Measurements from ENCODE around the gene CACNG4.

CACNG4 gene

GRCh38 chr17:67015001-67015400, 50.5 kb downstream of the CACNG4 start:
- Histone ChIP-seq H3K9me3 (no peaks in the 10 kb centered on the region), H3K36me3 (replicated peaks) (no peaks in the 10 kb centered on the region), H3K4me1 (no peaks in the 10 kb centered on the region), H3K27me3 (ENCODE audit: low read depth) (no peaks in the 10 kb centered on the region; the same call in 1 of the 2 replicates), H3K4me3 (no peak overlapping the region)
- in situ Hi-C loops (cut with MboI; ENCODE audit: low sequenced_read_pairs), result no loop called here
- DNase-seq (ENCODE audit: low spot score in 2 of 2), result no peak

- in situ Hi-C loops (cut with MboI; ENCODE audit: low sequenced_read_pairs), result no loop called here
Measured at GRCh38 chr17:67016039-67016762, 51.7 kb downstream of the CACNG4 start.

GRCh38 chr17:67017910-67018309, 53.4 kb downstream of the CACNG4 start:
- no peaks in the 10 kb centered on the region for H3K36me3 ChIP-seq (replicated peaks)
- H3K4me3 ChIP-seq, result no peak overlapping the region
- H3K4me1 ChIP-seq, result no peaks in the 10 kb centered on the region
- in situ Hi-C loops (cut with MboI; ENCODE audit: low sequenced_read_pairs), result no loop called here
- no peaks in the 10 kb centered on the region for H3K9me3 ChIP-seq
- no peaks in the 10 kb centered on the region for H3K27me3 ChIP-seq (ENCODE audit: low read depth)
- DNase-seq (ENCODE audit: low spot score in 2 of 2), result no peak

More at GRCh38 chr17:67016039-67016762, 51.7 kb downstream of the CACNG4 start:
- Histone ChIP-seq H3K4me3 (no peak overlapping the region), H3K27me3 (ENCODE audit: low read depth) (no peaks in the 10 kb centered on the region), H3K4me1 (no peaks in the 10 kb centered on the region), H3K9me3 (no peaks in the 10 kb centered on the region), H3K36me3 (replicated peaks) (no peaks in the 10 kb centered on the region)
- DNase-seq (ENCODE audit: low spot score in 2 of 2), result no peak

GRCh38 chr17:67018471-67019434, 54.2 kb downstream of the CACNG4 start:
- Histone ChIP-seq H3K36me3 (replicated peaks) (no peaks in the 10 kb centered on the region), H3K27me3 (ENCODE audit: low read depth) (no peaks in the 10 kb centered on the region), H3K9me3 (no peaks in the 10 kb centered on the region), H3K4me3 (no peak overlapping the region), H3K4me1 (no peaks in the 10 kb centered on the region)
- in situ Hi-C loops (cut with MboI; ENCODE audit: low sequenced_read_pairs), result no loop called here
- no peak for DNase-seq (ENCODE audit: low spot score in 2 of 2)

- Histone ChIP-seq H3K4me3 (no peak overlapping the region), H3K27me3 (ENCODE audit: low read depth) (no peaks in the 10 kb centered on the region), H3K36me3 (replicated peaks) (no peaks in the 10 kb centered on the region), H3K9me3 (no peaks in the 10 kb centered on the region), H3K4me1 (no peaks in the 10 kb centered on the region)
- DNase-seq (ENCODE audit: low spot score in 2 of 2), result no peak
- in situ Hi-C loops (cut with MboI; ENCODE audit: low sequenced_read_pairs), result no loop called here
Measured at GRCh38 chr17:67019809-67020208, 55.3 kb downstream of the CACNG4 start.

GRCh38 chr17:67020293-67020766, 55.8 kb downstream of the CACNG4 start:
- no peak for DNase-seq (ENCODE audit: low spot score in 2 of 2)
- no peak overlapping the region for H3K4me3 ChIP-seq
- H3K9me3 ChIP-seq, result no peaks in the 10 kb centered on the region
- no peaks in the 10 kb centered on the region for H3K36me3 ChIP-seq (replicated peaks)
- no peaks in the 10 kb centered on the region for H3K4me1 ChIP-seq
- in situ Hi-C loops (cut with MboI; ENCODE audit: low sequenced_read_pairs), result no loop called here
- no peaks in the 10 kb centered on the region for H3K27me3 ChIP-seq (ENCODE audit: low read depth)

- no peaks in the 10 kb centered on the region for H3K4me1 ChIP-seq
- no peak for DNase-seq (ENCODE audit: low spot score in 2 of 2)
- in situ Hi-C loops (cut with MboI; ENCODE audit: low sequenced_read_pairs), result no loop called here
Measured at GRCh38 chr17:67021196-67021595, 56.7 kb downstream of the CACNG4 start.

GRCh38 chr17:67021743-67022450, 57.4 kb downstream of the CACNG4 start:
- in situ Hi-C loops (cut with MboI; ENCODE audit: low sequenced_read_pairs), result no loop called here
- DNase-seq (ENCODE audit: low spot score in 2 of 2), result no peak
- Histone ChIP-seq H3K27me3 (ENCODE audit: low read depth) (no peaks in the 10 kb centered on the region), H3K9me3 (no peaks in the 10 kb centered on the region), H3K36me3 (replicated peaks) (no peaks in the 10 kb centered on the region), H3K4me1 (no peaks in the 10 kb centered on the region), H3K4me3 (no peak overlapping the region)

More at GRCh38 chr17:67021196-67021595, 56.7 kb downstream of the CACNG4 start:
- Histone ChIP-seq H3K27me3 (ENCODE audit: low read depth) (no peaks in the 10 kb centered on the region), H3K4me3 (no peak overlapping the region), H3K36me3 (replicated peaks) (no peaks in the 10 kb centered on the region), H3K9me3 (no peaks in the 10 kb centered on the region)

GRCh38 chr17:67022451-67022810, 57.9 kb downstream of the CACNG4 start:
- no peaks in the 10 kb centered on the region for H3K27me3 ChIP-seq (ENCODE audit: low read depth)
- DNase-seq (ENCODE audit: low spot score in 2 of 2), result no peak
- H3K9me3 ChIP-seq, result no peaks in the 10 kb centered on the region
- H3K36me3 ChIP-seq (replicated peaks), result no peaks in the 10 kb centered on the region
- in situ Hi-C loops (cut with MboI; ENCODE audit: low sequenced_read_pairs), result no loop called here
- H3K4me3 ChIP-seq, result no peak overlapping the region
- no peaks in the 10 kb centered on the region for H3K4me1 ChIP-seq

GRCh38 chr17:67024736-67025135, 60.2 kb downstream of the CACNG4 start:
- no peak overlapping the region for H3K4me3 ChIP-seq
- no peaks in the 10 kb centered on the region for H3K27me3 ChIP-seq (ENCODE audit: low read depth)
- no peak for DNase-seq (ENCODE audit: low spot score in 2 of 2)
- no peaks in the 10 kb centered on the region for H3K4me1 ChIP-seq
- no peaks in the 10 kb centered on the region for H3K36me3 ChIP-seq (replicated peaks)
- H3K9me3 ChIP-seq, result no peaks in the 10 kb centered on the region
- in situ Hi-C loops (cut with MboI; ENCODE audit: low sequenced_read_pairs), result no loop called here

- DNase-seq (ENCODE audit: low spot score in 2 of 2), result no peak
- H3K36me3 ChIP-seq (replicated peaks), result no peaks in the 10 kb centered on the region
- H3K27me3 ChIP-seq (ENCODE audit: low read depth), result no peaks in the 10 kb centered on the region
- in situ Hi-C loops (cut with MboI; ENCODE audit: low sequenced_read_pairs), result no loop called here
- no peak overlapping the region for H3K4me3 ChIP-seq
- no peaks in the 10 kb centered on the region for H3K9me3 ChIP-seq
- H3K4me1 ChIP-seq, result no peaks in the 10 kb centered on the region
Measured at GRCh38 chr17:67025216-67025792, 60.8 kb downstream of the CACNG4 start.

GRCh38 chr17:67026341-67026740, 61.8 kb downstream of the CACNG4 start:
- in situ Hi-C loops (cut with MboI; ENCODE audit: low sequenced_read_pairs), result no loop called here
- no peaks in the 10 kb centered on the region for H3K4me1 ChIP-seq
- DNase-seq (ENCODE audit: low spot score in 2 of 2), result no peak
- no peaks in the 10 kb centered on the region for H3K27me3 ChIP-seq (ENCODE audit: low read depth)
- H3K4me3 ChIP-seq, result no peak overlapping the region
- H3K9me3 ChIP-seq, result no peaks in the 10 kb centered on the region
- no peaks in the 10 kb centered on the region for H3K36me3 ChIP-seq (replicated peaks)

- Histone ChIP-seq H3K36me3 (replicated peaks) (no peaks in the 10 kb centered on the region), H3K9me3 (no peaks in the 10 kb centered on the region), H3K27me3 (ENCODE audit: low read depth) (no peaks in the 10 kb centered on the region), H3K4me3 (no peak overlapping the region), H3K4me1 (no peaks in the 10 kb centered on the region)
- DNase-seq (ENCODE audit: low spot score in 2 of 2), result no peak
- in situ Hi-C loops (cut with MboI; ENCODE audit: low sequenced_read_pairs), result no loop called here
Measured at GRCh38 chr17:67027031-67027628, 62.6 kb downstream of the CACNG4 start.

All from HAP-1 (cell line).